Activated CD4-positive, alpha-beta T cell treated with anti-CD3 and anti-CD28 coated beads, Interleukin-2, amount 50 U/mL, for 24 hours (primary cell): Measurements from ENCODE around the gene BCO2.
"Not testable (repeated sequence)": the region's sequence is repeated elsewhere in the genome, so short reads cannot be mapped to it uniquely, and the experiment has no call there.

Experiments used
- DNase-seq, 2 donors: peaks; one replicate each; pipeline ENCODE4 v3.0.0-alpha.2; 2020; ENCODE audit warnings: low read depth in 1 of 2, low spot score in 1 of 2

The BCO2 gene

DNA sequence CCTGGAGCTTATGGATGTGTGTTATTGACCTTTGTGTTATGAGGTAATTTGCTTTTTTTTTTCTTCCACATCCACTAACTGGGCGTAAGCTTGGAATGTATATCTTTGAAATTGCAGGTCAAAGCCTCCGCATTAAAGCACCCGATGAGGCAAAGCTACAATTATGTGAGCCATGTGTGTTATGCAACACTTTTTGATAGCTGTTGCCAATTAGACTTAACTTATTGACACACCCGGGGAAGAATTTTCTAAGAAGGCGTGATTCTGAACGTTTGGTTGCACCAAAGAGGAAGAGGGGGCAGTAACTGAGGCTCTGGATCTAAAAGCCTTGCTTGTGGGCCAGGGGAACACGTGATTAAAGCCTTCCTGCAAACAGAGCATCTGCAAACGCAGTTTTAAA is 8.8 kb upstream of the BCO2 start:
- no peak for DNase-seq

DNA sequence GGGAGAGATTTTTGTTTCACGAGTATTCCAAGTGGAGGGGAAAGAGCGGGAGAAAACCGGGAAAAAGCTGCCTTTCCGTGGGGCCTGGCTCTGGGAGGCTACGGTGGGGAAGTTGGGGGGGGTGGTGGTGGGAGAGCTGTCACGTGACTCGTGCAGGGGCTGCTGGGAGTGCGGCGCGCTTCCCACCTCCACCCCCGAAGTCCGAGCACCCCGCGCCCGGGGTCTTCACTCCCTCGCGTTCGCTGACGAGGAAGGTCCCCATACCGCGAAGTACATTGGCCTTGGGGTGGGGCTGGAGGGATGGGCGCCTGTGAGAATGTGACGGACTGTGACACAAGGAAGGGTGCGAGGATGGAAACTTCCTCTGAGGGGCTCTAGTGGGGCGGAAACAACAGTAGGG is 8.2 kb upstream of the BCO2 start, which contains the start of gene TEX12:
TSS of gene TEX12 (plus strand) at position 228 of the 400 bp plus-strand sequence. CDS start 1,897 bp downstream, outside the sequence.
- no peak for DNase-seq

DNA sequence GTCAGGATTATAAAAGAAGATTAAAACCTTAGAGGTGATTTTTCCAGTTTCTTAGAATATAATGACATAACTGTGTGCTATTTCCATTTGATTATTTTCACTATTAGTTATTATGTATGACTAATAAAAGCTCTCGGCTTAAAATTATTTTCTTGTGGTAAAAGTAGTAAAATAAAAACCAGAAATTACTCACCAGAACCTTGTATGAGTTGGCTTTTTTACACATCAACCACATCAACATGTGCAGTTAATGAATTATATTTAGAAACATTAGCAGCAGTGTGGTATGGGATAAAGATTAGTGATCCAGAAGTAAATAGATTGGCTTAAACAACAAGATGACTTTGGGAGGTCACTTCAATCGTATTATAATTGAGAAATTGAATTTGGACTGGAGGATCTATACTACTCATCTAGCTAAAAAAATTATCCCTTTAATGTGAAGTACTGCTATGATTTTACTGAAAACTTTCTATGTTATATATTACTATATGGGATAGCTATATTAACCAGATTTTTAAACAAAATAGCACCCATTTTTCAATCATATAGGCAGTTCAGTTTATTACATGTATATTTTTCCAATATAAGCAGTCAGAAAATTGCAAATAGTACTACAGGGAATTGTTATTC is 2.8 kb upstream of the BCO2 start:
- DNase-seq: no peak

GRCh38 chr11:112173152-112173551 is 2.2 kb upstream of the BCO2 start:
- no peak for DNase-seq

DNA sequence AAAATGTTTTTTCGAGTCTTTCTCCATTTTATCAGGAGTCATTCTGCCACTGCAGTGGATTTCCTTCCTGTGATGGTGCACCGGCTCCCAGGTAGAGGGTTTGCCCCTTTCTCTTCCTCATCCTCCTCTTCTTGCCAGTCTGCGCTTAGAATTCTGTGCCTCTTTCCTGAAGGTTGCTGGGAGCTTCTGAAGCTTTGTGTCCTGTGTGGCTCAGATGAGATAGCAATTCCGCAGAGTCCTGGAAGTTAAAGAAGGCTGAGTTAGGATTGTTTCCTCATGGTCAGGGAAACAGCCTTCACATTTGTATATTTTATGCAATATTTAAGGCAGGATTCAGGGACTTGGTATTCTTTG is 264 bp downstream of the BCO2 start:
- DNase-seq: no peak

GRCh38 chr11:112176077-112176476 is 765 bp downstream of the BCO2 start:
- DNase-seq: no peak

DNA sequence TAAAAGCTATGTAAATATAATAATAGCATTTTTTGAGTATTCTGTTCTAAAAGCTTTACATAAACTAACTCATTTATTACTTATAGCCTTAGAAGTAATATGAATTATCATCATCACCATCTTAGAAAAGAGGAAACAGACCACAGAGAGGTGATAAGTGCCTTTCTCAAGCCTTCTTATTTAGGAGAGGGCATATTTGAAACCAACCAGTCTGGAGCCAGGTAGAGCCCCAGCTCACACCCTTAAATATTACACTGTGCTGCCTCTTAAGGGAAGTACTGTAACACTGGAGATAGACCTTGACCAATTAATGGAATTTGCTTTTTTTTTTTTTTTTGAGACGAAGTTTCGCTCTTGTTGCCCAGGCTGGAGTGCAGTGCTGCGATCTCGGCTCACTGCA is 2.3 kb downstream of the BCO2 start:
- DNase-seq: no peak

DNA sequence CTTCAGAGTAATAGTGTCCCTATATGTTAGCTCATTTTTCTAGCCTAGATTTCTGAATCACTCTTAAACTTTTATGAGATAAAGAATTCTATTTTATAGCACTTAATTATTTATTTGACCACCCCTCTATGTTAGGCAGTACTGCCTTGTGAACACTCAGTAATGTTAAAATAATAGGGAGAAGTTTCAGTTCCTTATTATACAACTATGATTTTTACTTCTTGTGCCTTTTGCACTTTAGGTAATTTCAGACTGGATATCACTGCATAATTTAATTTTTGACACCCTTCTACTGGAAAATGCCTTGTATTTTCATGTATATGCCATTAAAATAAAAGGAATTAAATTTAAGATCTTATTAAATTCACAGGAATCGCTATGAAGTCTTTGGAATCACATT is 3.1 kb downstream of the BCO2 start:
- no peak for DNase-seq

- DNase-seq: no peak
Measured at GRCh38 chr11:112178936-112179335, 3.6 kb downstream of the BCO2 start.

GRCh38 chr11:112179601-112180000 is 4.3 kb downstream of the BCO2 start:
- no peak for DNase-seq

- no peak for DNase-seq
Measured at GRCh38 chr11:112182867-112183266, 7.6 kb downstream of the BCO2 start.

GRCh38 chr11:112185883-112186282 is 10.6 kb downstream of the BCO2 start:
- no peak for DNase-seq

GRCh38 chr11:112186304-112186703 is 11.0 kb downstream of the BCO2 start:
- no peak for DNase-seq

GRCh38 chr11:112195113-112195512 is 19.8 kb downstream of the BCO2 start:
- not testable (repeated sequence) for DNase-seq

DNA sequence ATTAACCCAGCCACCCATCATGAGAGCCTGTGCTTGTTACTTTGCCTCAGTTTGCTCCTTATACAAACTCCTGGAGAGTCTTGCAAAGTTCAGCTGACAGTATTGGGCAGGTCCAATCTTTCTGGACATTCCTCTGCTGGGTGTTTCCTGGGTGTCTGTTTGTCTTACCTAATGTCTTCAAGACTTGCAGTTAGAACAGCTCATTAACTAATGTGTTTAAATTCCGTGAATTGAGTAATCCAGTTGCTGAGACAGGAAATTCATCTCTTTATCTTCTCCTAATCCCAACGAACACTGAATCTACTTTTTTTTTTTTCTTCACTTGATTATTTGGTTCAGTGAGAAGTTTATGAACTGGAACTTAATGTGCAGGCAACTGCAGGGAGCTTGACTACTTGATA is 20.6 kb downstream of the BCO2 start:
- DNase-seq: no peak

- no peak for DNase-seq
Measured at GRCh38 chr11:112196519-112197087, 21.3 kb downstream of the BCO2 start.

DNA sequence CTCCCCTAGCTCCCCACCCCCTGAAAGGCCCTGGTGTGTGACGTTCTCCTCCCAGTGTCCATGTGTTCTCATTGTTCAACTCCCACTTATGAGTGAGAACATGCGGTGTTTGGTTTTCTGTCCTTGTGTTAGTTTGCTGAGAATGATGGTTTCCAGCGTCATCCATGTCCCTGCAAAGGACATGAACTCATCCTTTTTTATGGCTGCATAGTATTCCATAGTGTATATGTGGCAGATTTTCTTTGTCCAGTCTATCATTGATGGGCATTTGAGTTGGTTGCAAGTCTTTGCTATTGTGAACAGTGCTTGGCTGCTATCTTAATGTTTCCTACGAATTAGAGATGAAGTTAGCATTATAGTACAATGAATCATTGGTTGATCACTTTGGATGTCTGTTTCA is 23.8 kb downstream of the BCO2 start:
- DNase-seq: not testable (repeated sequence)

GRCh38 chr11:112200252-112200651 is 24.9 kb downstream of the BCO2 start:
- no peak for DNase-seq

DNA sequence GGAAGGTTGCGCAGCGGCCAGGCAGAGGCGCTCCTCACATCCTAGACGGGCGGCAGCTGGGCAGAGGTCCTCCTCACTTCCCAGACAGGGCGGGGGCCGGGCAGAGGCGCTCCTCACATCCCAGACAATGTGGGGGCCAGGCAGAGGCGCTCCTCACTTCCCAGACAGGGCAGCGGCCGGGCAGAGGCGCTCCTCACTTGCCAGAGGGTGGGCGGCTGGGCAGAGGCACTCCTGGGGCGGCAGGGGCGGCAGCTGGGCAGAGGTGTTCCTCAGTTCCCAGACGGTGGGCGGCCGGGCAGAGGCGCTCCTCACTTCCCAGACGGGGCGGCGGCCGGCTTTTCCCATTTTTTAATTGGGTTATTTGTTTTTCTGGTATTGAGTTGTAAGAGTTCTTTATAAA is 30.8 kb downstream of the BCO2 start:
- no peak for DNase-seq

GRCh38 chr11:112210890-112211289 is 35.6 kb downstream of the BCO2 start:
- no peak for DNase-seq

GRCh38 chr11:112211536-112211935 is 36.2 kb downstream of the BCO2 start:
- peak in 1 of 2 donors; percentile 39 for DNase-seq

DNA sequence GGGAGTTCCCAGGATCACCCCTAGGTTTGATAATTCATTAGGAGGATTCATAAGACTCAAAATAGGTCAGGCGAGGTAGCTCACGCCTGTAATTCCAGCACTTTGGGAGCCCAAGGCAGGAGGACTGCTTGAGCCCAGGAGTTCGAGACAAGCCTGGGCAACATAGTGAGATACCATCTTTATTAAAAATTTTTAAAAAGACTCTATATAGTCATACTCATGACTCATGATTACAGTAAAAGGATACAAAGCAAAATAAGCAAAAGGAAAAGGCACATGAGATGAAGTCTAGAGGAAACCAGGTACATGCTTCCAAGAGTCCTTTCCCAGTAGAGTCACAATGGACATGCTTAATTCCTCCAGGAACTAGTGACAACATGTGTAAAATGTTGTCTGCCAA is 37.0 kb downstream of the BCO2 start:
- DNase-seq: no peak

- DNase-seq: no peak
Measured at GRCh38 chr11:112212710-112213109, 37.4 kb downstream of the BCO2 start.
